Measurements from ENCODE around the gene AZIN2.
"Not testable (repeated sequence)": the region's sequence is repeated elsewhere in the genome, so short reads cannot be mapped to it uniquely, and the experiment has no call there.

The AZIN2 gene

GRCh38 chr1:33045814-33046213 is 35.1 kb upstream of the AZIN2 start:
- Histone ChIP-seq H3K27ac (ENCODE audit: low read length) (no peak overlapping the region), H3K27me3 (ENCODE audit: low read depth, low read length) (no peaks in the 10 kb centered on the region), H3K4me1 (ENCODE audit: control insufficient read depth in 1 of 2, insufficient read depth in 2 of 2, low read length in 2 of 2) (peaks cover 7 to 9% of the 10 kb centered on the region in 2 donors), H3K4me3 (ENCODE audit: low read depth in 1 of 2, low read length in 2 of 2) (no peak overlapping the region), H3K36me3 (ENCODE audit: control insufficient read depth in 1 of 2, insufficient read depth in 2 of 2, low read length in 2 of 2) (no peaks in the 10 kb centered on the region), H3K9me3 (ENCODE audit: control insufficient read depth in 1 of 2, low read length in 2 of 2) (no peaks in the 10 kb centered on the region)

GRCh38 chr1:33046234-33046633 is 34.7 kb upstream of the AZIN2 start:
- not testable (repeated sequence) for H3K4me1 ChIP-seq (ENCODE audit: control insufficient read depth in 1 of 2, insufficient read depth in 2 of 2, low read length in 2 of 2); H3K27me3 ChIP-seq (ENCODE audit: low read depth, low read length); H3K4me3 ChIP-seq (ENCODE audit: low read depth in 1 of 2, low read length in 2 of 2); H3K9me3 ChIP-seq (ENCODE audit: control insufficient read depth in 1 of 2, low read length in 2 of 2); H3K36me3 ChIP-seq (ENCODE audit: control insufficient read depth in 1 of 2, insufficient read depth in 2 of 2, low read length in 2 of 2); H3K27ac ChIP-seq (ENCODE audit: low read length)

GRCh38 chr1:33047290-33047689 is 33.7 kb upstream of the AZIN2 start:
- no peaks in the 10 kb centered on the region for H3K36me3 ChIP-seq (ENCODE audit: control insufficient read depth in 1 of 2, insufficient read depth in 2 of 2, low read length in 2 of 2)
- H3K4me3 ChIP-seq (ENCODE audit: low read depth in 1 of 2, low read length in 2 of 2) = no peak overlapping the region
- no peak overlapping the region for H3K27ac ChIP-seq (ENCODE audit: low read length)
- no peaks in the 10 kb centered on the region for H3K27me3 ChIP-seq (ENCODE audit: low read depth, low read length)
- H3K4me1 ChIP-seq (ENCODE audit: control insufficient read depth in 1 of 2, insufficient read depth in 2 of 2, low read length in 2 of 2) = peaks cover 7 to 9% of the 10 kb centered on the region in 2 donors
- no peaks in the 10 kb centered on the region for H3K9me3 ChIP-seq (ENCODE audit: control insufficient read depth in 1 of 2, low read length in 2 of 2)

GRCh38 chr1:33047839-33048305 is 33.1 kb upstream of the AZIN2 start:
- H3K4me1 ChIP-seq (ENCODE audit: control insufficient read depth in 1 of 2, insufficient read depth in 2 of 2, low read length in 2 of 2) = peaks cover 7 to 9% of the 10 kb centered on the region in 2 donors
- H3K9me3 ChIP-seq (ENCODE audit: control insufficient read depth in 1 of 2, low read length in 2 of 2) = no peaks in the 10 kb centered on the region
- no peaks in the 10 kb centered on the region for H3K27me3 ChIP-seq (ENCODE audit: low read depth, low read length)
- no peak overlapping the region for H3K4me3 ChIP-seq (ENCODE audit: low read depth in 1 of 2, low read length in 2 of 2)
- no peak overlapping the region for H3K27ac ChIP-seq (ENCODE audit: low read length)
- H3K36me3 ChIP-seq (ENCODE audit: control insufficient read depth in 1 of 2, insufficient read depth in 2 of 2, low read length in 2 of 2) = no peaks in the 10 kb centered on the region

GRCh38 chr1:33048426-33048825 is 32.5 kb upstream of the AZIN2 start:
- Histone ChIP-seq H3K4me1 (ENCODE audit: control insufficient read depth in 1 of 2, insufficient read depth in 2 of 2, low read length in 2 of 2) (peaks cover 7 to 9% of the 10 kb centered on the region in 2 donors), H3K9me3 (ENCODE audit: control insufficient read depth in 1 of 2, low read length in 2 of 2) (no peaks in the 10 kb centered on the region), H3K36me3 (ENCODE audit: control insufficient read depth in 1 of 2, insufficient read depth in 2 of 2, low read length in 2 of 2) (no peaks in the 10 kb centered on the region), H3K27ac (ENCODE audit: low read length) (no peak overlapping the region), H3K4me3 (ENCODE audit: low read depth in 1 of 2, low read length in 2 of 2) (no peak overlapping the region), H3K27me3 (ENCODE audit: low read depth, low read length) (no peaks in the 10 kb centered on the region)

- Histone ChIP-seq H3K27ac (ENCODE audit: low read length) (no peak overlapping the region), H3K27me3 (ENCODE audit: low read depth, low read length) (no peaks in the 10 kb centered on the region), H3K4me3 (ENCODE audit: low read depth in 1 of 2, low read length in 2 of 2) (no peak overlapping the region), H3K9me3 (ENCODE audit: control insufficient read depth in 1 of 2, low read length in 2 of 2) (no peaks in the 10 kb centered on the region), H3K36me3 (ENCODE audit: control insufficient read depth in 1 of 2, insufficient read depth in 2 of 2, low read length in 2 of 2) (no peaks in the 10 kb centered on the region), H3K4me1 (ENCODE audit: control insufficient read depth in 1 of 2, insufficient read depth in 2 of 2, low read length in 2 of 2) (peaks cover 7 to 9% of the 10 kb centered on the region in 2 donors)
These were observed 31.6 kb upstream of the AZIN2 start for GRCh38 chr1:33049371-33049770.

GRCh38 chr1:33050221-33051076 is 30.5 kb upstream of the AZIN2 start:
- Histone ChIP-seq H3K36me3 (ENCODE audit: control insufficient read depth in 1 of 2, insufficient read depth in 2 of 2, low read length in 2 of 2) (no peaks in the 10 kb centered on the region), H3K4me1 (ENCODE audit: control insufficient read depth in 1 of 2, insufficient read depth in 2 of 2, low read length in 2 of 2) (peaks cover 4 to 15% of the 10 kb centered on the region in 2 donors), H3K27ac (ENCODE audit: low read length) (peak overlapping the region; percentile 25), H3K4me3 (ENCODE audit: low read depth in 1 of 2, low read length in 2 of 2) (no peak overlapping the region), H3K9me3 (ENCODE audit: control insufficient read depth in 1 of 2, low read length in 2 of 2) (no peaks in the 10 kb centered on the region), H3K27me3 (ENCODE audit: low read depth, low read length) (no peaks in the 10 kb centered on the region)

GRCh38 chr1:33055210-33056008 is 25.5 kb upstream of the AZIN2 start:
- no peaks in the 10 kb centered on the region for H3K27me3 ChIP-seq (ENCODE audit: low read depth, low read length)
- no peaks in the 10 kb centered on the region for H3K36me3 ChIP-seq (ENCODE audit: control insufficient read depth in 1 of 2, insufficient read depth in 2 of 2, low read length in 2 of 2)
- no peak overlapping the region for H3K4me3 ChIP-seq (ENCODE audit: low read depth in 1 of 2, low read length in 2 of 2)
- H3K9me3 ChIP-seq (ENCODE audit: control insufficient read depth in 1 of 2, low read length in 2 of 2) = no peaks in the 10 kb centered on the region
- H3K4me1 ChIP-seq (ENCODE audit: control insufficient read depth in 1 of 2, insufficient read depth in 2 of 2, low read length in 2 of 2) = peaks cover 1 to 13% of the 10 kb centered on the region in 2 donors
- no peak overlapping the region for H3K27ac ChIP-seq (ENCODE audit: low read length)

- Histone ChIP-seq H3K9me3 (ENCODE audit: control insufficient read depth in 1 of 2, low read length in 2 of 2) (no peaks in the 10 kb centered on the region), H3K27ac (ENCODE audit: low read length) (no peak overlapping the region), H3K4me1 (ENCODE audit: control insufficient read depth in 1 of 2, insufficient read depth in 2 of 2, low read length in 2 of 2) (peaks cover 0 to 15% of the 10 kb centered on the region in 2 donors), H3K4me3 (ENCODE audit: low read depth in 1 of 2, low read length in 2 of 2) (no peak overlapping the region), H3K36me3 (ENCODE audit: control insufficient read depth in 1 of 2, insufficient read depth in 2 of 2, low read length in 2 of 2) (no peaks in the 10 kb centered on the region), H3K27me3 (ENCODE audit: low read depth, low read length) (no peaks in the 10 kb centered on the region)
These were observed 24.5 kb upstream of the AZIN2 start for GRCh38 chr1:33056426-33056825.

- H3K27ac ChIP-seq (ENCODE audit: low read length) = no peak overlapping the region
- no peaks in the 10 kb centered on the region for H3K9me3 ChIP-seq (ENCODE audit: control insufficient read depth in 1 of 2, low read length in 2 of 2)
- H3K27me3 ChIP-seq (ENCODE audit: low read depth, low read length) = no peaks in the 10 kb centered on the region
- H3K36me3 ChIP-seq (ENCODE audit: control insufficient read depth in 1 of 2, insufficient read depth in 2 of 2, low read length in 2 of 2) = no peaks in the 10 kb centered on the region
- H3K4me3 ChIP-seq (ENCODE audit: low read depth in 1 of 2, low read length in 2 of 2) = no peak overlapping the region
- H3K4me1 ChIP-seq (ENCODE audit: control insufficient read depth in 1 of 2, insufficient read depth in 2 of 2, low read length in 2 of 2) = peaks cover 0 to 16% of the 10 kb centered on the region in 2 donors
These were observed 23.9 kb upstream of the AZIN2 start for GRCh38 chr1:33057095-33057494.

- H3K9me3 ChIP-seq (ENCODE audit: control insufficient read depth in 1 of 2, low read length in 2 of 2) = peaks cover 9 to 30% of the 10 kb centered on the region in 2 donors
- H3K4me1 ChIP-seq (ENCODE audit: control insufficient read depth in 1 of 2, insufficient read depth in 2 of 2, low read length in 2 of 2) = peaks cover 0 to 9% of the 10 kb centered on the region in 2 donors
- H3K4me3 ChIP-seq (ENCODE audit: low read depth in 1 of 2, low read length in 2 of 2) = no peak overlapping the region
- H3K36me3 ChIP-seq (ENCODE audit: control insufficient read depth in 1 of 2, insufficient read depth in 2 of 2, low read length in 2 of 2) = no peaks in the 10 kb centered on the region
- no peaks in the 10 kb centered on the region for H3K27me3 ChIP-seq (ENCODE audit: low read depth, low read length)
- no peak overlapping the region for H3K27ac ChIP-seq (ENCODE audit: low read length)
These were observed 20.3 kb upstream of the AZIN2 start for GRCh38 chr1:33060579-33061083.
